K562 (cell line): ENCODE data around the gene GATAD2B. TPM values are rescaled to one million over a fixed set of nuclear protein-coding genes. Genes with fewer than 3 reads are reported as not detected.

Source experiments
- ATAC-seq: fragments of 200-7000 bp; cut with Tn5 transposase; 3 replicates; pipeline ENCODE4 v1.9.1; 2020; ENCODE audit warnings: moderate library complexity
- BruUV-seq: library from RNA; stranded (reverse); fragments of 400-500 nt; replicated peaks from 2 replicates; lab custom pipeline; 2021; lab: Mats Ljungman, UMichigan
- CTCF ChIA-PET: fragments of 300-600 bp; formaldehyde crosslinking; extraction: SDS; loops from one replicate; lab custom pipeline; 2021; ENCODE audit warnings: low intra/inter-chr PET ratio; lab: Yijun Ruan, JAX
- POLR2A ChIA-PET: fragments of 300-600, 350-650 bp; sonication (Branson Sonifier 250); formaldehyde crosslinking; extraction: SDS; loops from one replicate; lab custom pipeline; 2021; ENCODE audit warnings: antibody characterized with exemption, inconsistent platforms; lab: Yijun Ruan, JAX
- DNase-seq, 4 experiments: peaks; one replicate each; pipeline versions ENCODE4 v3.0.0 to v3.0.0-alpha.2; 2011 to 2018; ENCODE audit warnings: low spot score in 3 of 4, mixed read lengths in 3 of 4; ENCODE audit errors: extremely low read depth in 1 of 4
- FAIRE-seq: peaks from 2 replicates; lab custom pipeline; 2011; peaks lifted over from hg19 to GRCh38; lab: Jason Lieb, UNC
- H2AFZ ChIP-seq: 2 replicates; pipeline ENCODE4 v1.6.0; 2011; ENCODE audit warnings: low read depth, low read length, control low read depth, inconsistent platforms
- H3K27ac ChIP-seq: fragments of 200-600 bp; 3 replicates; pipeline ENCODE4 v1.8.0; 2011; ENCODE audit warnings: low read depth, mild to moderate bottlenecking, control low read depth, inconsistent platforms, low read length, moderate library complexity, mixed read lengths; ENCODE audit errors: extremely low read depth
- H3K27me3 ChIP-seq, 2 experiments: fragments of 300-600 bp in 1 of 2; 2 replicates in 1 of 2; 3 replicates in 1 of 2; pipeline versions ENCODE4 v1.6.0 to v1.8.0; 2011; ENCODE audit warnings: inconsistent platforms in 2 of 2, low read length in 2 of 2, mild to moderate bottlenecking in 1 of 2, mixed read lengths in 1 of 2, moderate library complexity in 1 of 2; ENCODE audit not compliant: control insufficient read depth in 2 of 2, insufficient read depth in 2 of 2
- H3K36me3 ChIP-seq: fragments of 300-600 bp; 3 replicates; pipeline ENCODE4 v1.8.0; 2011; ENCODE audit warnings: mild to moderate bottlenecking, low read length, inconsistent platforms; ENCODE audit not compliant: control insufficient read depth, insufficient read depth
- H3K4me1 ChIP-seq, 2 experiments: fragments of 200-600 bp in 1 of 2; replicated peaks in 1 of 2; 2 replicates in 1 of 2; 3 replicates in 1 of 2; pipeline versions ENCODE4 v1.5.1 to v1.8.0; 2011; ENCODE audit warnings: inconsistent platforms in 2 of 2, low read length in 2 of 2, mild to moderate bottlenecking in 1 of 2, mixed read lengths in 1 of 2, moderate library complexity in 1 of 2; ENCODE audit not compliant: control insufficient read depth in 2 of 2, insufficient read depth in 2 of 2
- H3K4me2 ChIP-seq: 2 replicates; pipeline ENCODE4 v1.6.1; 2011; ENCODE audit warnings: low read length, control low read depth, inconsistent platforms, mixed read lengths; ENCODE audit not compliant: insufficient read depth
- H3K4me3 ChIP-seq: fragments of 200-600 bp; sonication (generic), shearing (Covaris generic); 2 replicates; pipeline ENCODE4 v1.5.1; 2016; ENCODE audit warnings: control low read depth, inconsistent platforms
- H3K79me2 ChIP-seq: fragments of 200-600 bp; 3 replicates; pipeline ENCODE4 v1.8.0; 2011; ENCODE audit warnings: low read length, inconsistent platforms; ENCODE audit not compliant: control insufficient read depth, insufficient read depth
- H3K9ac ChIP-seq, 2 experiments: 2 replicates each; pipeline versions ENCODE4 v1.6.0 to v1.6.1; 2011; ENCODE audit warnings: low read depth in 2 of 2, low read length in 2 of 2, control low read depth in 1 of 2, inconsistent platforms in 1 of 2, mild to moderate bottlenecking in 1 of 2, mixed read lengths in 1 of 2; ENCODE audit not compliant: insufficient read depth in 1 of 2
- H3K9me1 ChIP-seq: one replicate; pipeline ENCODE4 v1.6.0; 2011; ENCODE audit warnings: inconsistent platforms, mild to moderate bottlenecking, low read length, moderate library complexity; ENCODE audit not compliant: control insufficient read depth, insufficient read depth
- H3K9me3 ChIP-seq: replicated peaks from 2 replicates; pipeline ENCODE4 v1.5.1; 2011; ENCODE audit warnings: low read depth, low read length, inconsistent platforms; ENCODE audit not compliant: control insufficient read depth, insufficient read depth
- H4K20me1 ChIP-seq: replicated peaks from 2 replicates; pipeline ENCODE4 v1.6.1; 2011; ENCODE audit warnings: low read length, inconsistent platforms, mixed read lengths; ENCODE audit not compliant: control insufficient read depth, insufficient read depth
- ADNP ChIP-seq: fragments of 200-800 bp; sonication (Bioruptor generic); IDR thresholded peaks from 2 replicates; pipeline ENCODE4 v1.6.1; 2016; ENCODE audit warnings: missing genetic modification characterization, missing compliant biosample characterization
- CAMTA2 ChIP-seq: fragments of 250-450 bp; sonication (Bioruptor Pico); conservative IDR thresholded peaks from 2 replicates; pipeline ENCODE4 v1.5.1; 2022
- CBX5 ChIP-seq: IDR thresholded peaks from 2 replicates; pipeline ENCODE4 v1.6.1; 2014; ENCODE audit warnings: low read depth, borderline replicate concordance
- GMEB1 ChIP-seq: fragments of 250-450 bp; sonication (Bioruptor Pico); IDR thresholded peaks from 2 replicates; pipeline ENCODE4 v1.4.0; 2020; ENCODE audit warnings: mild to moderate bottlenecking
- HOMEZ ChIP-seq: fragments of 250-450 bp; sonication (Bioruptor Pico); IDR thresholded peaks from 2 replicates; pipeline ENCODE4 v1.4.0; 2020; ENCODE audit warnings: mild to moderate bottlenecking, moderate library complexity
- HSF4 ChIP-seq: fragments of 250-450 bp; sonication (Bioruptor Pico); IDR thresholded peaks from 2 replicates; pipeline ENCODE4 v2.1.2; 2022; ENCODE audit warnings: mild to moderate bottlenecking, moderate library complexity, borderline replicate concordance
- PRDM10 ChIP-seq: fragments of 450-650 bp; IDR thresholded peaks from 2 replicates; pipeline ENCODE4 v1.6.1; 2018; ENCODE audit not compliant: partially characterized antibody
- SIN3B ChIP-seq: fragments of 450-650 bp; IDR thresholded peaks from 2 replicates; pipeline ENCODE4 v1.6.1; 2017; ENCODE audit warnings: low read depth, mild to moderate bottlenecking, moderate library complexity
- ZBTB8A ChIP-seq: fragments of 450-650 bp; IDR thresholded peaks from 2 replicates; pipeline ENCODE4 v1.6.1; 2018; ENCODE audit warnings: mild to moderate bottlenecking, moderate library complexity; ENCODE audit not compliant: partially characterized antibody
- ZKSCAN1 ChIP-seq: fragments of 150-350 bp; IDR thresholded peaks from 2 replicates; pipeline ENCODE4 v1.6.1; 2016; ENCODE audit warnings: low read depth, low read length
- ZNF282 ChIP-seq: sonication (generic); formaldehyde crosslinking; IDR thresholded peaks from 2 replicates; pipeline ENCODE4 v1.8.1; 2023; ENCODE audit warnings: missing genetic modification reagents
- WGBS: fragments of 100-300 bp; shearing (Covaris generic); methylation state at CpG from one replicate; pipeline ENCODE4 v1.1.6; 2016; ENCODE audit warnings: low coverage, mixed read lengths; ENCODE audit not compliant: insufficient coverage; ENCODE audit errors: missing lambda C conversion rate; 5-methylcytosine and 5-hydroxymethylcytosine counted together
- in situ Hi-C: fragments of 300-500 bp; cut with MboI; formaldehyde crosslinking; loops from 4 replicates; pipeline ENCODE4 v1.15.0; 2018; ENCODE audit warnings: inconsistent platforms, mixed read lengths
- intact Hi-C: fragments of 100-400 bp; cut with micrococcal nuclease; formaldehyde crosslinking; loops from 2 replicates; pipeline ENCODE4 v1.14.2; 2022
- polyA plus RNA-seq, 8 experiments: library from polyadenylated mRNA; depleted of rRNA in 4 of 8; stranded (reverse) in 5 of 8; unstranded in 3 of 8; fragments of >200 nt; fragmentation: Nextera tagmentation in 2 of 8; fragmentation: Illumina TruSeq in 1 of 8; extraction: Ambion mirVana in 2 of 8; extraction: Trizol in 1 of 8; gene quantifications; 2 replicates each; pipeline versions ENCODE4 v1.2.1 to v1.2.3, GENCODE V29; 2011 to 2014; ENCODE audit warnings: inconsistent platforms in 1 of 8, missing spikeins in 1 of 8
- total RNA-seq, 7 experiments: library from RNA; depleted of rRNA in 6 of 7; stranded (reverse); fragments of >200 nt in 6 of 7; fragmentation: Illumina TruSeq in 2 of 7; extraction: Trizol in 2 of 7; gene quantifications; 2 replicates each; pipeline versions ENCODE4 v1.2.1 to v1.2.3, GENCODE V29; 2011 to 2021; ENCODE audit warnings: low replicate concordance in 1 of 7
- TF ChIP-seq, protein P1 (sequence below): sonication (generic); formaldehyde crosslinking; IDR thresholded peaks from 2 replicates; pipeline ENCODE4 v1.8.0; 2022; ENCODE audit warnings: mild to moderate bottlenecking, missing genetic modification reagents
- TF ChIP-seq, protein P2 (sequence below): fragments of 250-450 bp; sonication (Bioruptor Pico); IDR thresholded peaks from 2 replicates; pipeline ENCODE4 v1.8.0; 2021; ENCODE audit warnings: moderate library complexity, mild to moderate bottlenecking, inconsistent platforms

The GATAD2B gene
- total and polyA plus RNA-seq, 9 of the 15 experiments (the other 6 are each of a cell fraction or from before 2014, with no cell fraction given): 1.5 to 40.2 (median 4.9) TPM

DNA sequence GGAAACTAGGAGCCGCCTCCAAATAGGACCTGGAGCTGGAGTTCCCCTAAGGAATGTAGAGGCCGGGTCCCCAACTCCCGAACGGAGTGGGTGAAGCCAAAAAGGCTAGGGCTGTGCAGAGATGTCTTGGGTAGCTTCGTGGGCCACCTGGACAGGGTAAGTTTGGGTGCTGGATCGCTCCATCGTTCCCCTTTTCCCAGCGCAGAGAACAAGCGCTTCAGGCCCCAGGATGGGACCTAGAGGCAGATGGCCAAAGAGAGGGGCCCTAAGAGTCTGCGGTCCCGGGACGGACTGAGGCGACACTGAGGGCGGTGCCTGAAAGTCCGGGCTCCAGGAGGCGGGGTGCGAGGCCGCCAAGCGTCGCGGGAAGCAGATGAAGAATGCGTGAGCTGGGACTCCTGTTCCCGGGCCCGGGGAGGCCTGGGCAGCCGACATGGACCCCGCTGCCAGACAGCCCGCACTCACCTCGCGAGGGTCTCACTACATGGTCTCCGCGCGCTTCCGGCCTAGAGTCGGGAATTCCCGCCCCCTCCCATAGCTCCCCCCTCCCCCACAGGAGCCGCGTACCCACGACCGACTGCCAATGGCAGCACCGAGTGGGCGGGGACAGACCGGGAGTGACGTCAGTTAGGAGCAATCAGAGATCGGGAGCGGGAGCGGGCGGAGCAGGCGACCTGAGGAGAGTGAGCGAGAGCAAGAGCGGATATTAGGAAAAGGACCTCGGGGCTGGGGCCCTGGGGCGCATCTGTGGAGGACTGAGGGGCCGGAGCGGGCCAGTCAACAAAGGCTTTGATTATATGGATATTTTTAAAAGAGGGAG is 40.5 kb upstream of the GATAD2B start, which contains the start of gene SLC39A1:
SLC39A1 (minus strand) TSS at position 508 of the 820 bp plus-strand sequence. CDS start 822 bp downstream, outside the sequence.
- intact Hi-C loops: no loop called here
- H2AFZ ChIP-seq: peak within 1 kb of the TSS; percentile 87
- WGBS: under 1% methylated on average over 36 of the region's 54 CpGs
- peak within 1 kb of the TSS; percentile 89 for H3K4me2 ChIP-seq
- ChIA-PET POLR2A (interaction anchor here (0.6 to 3.0 kb wide), 12 partner anchors 10 to 304 kb away, joined by 3 to 37 read pairs (median 4); partner anchors contain the start of genes DENND4B, GATAD2B, JTB and RPS27), CTCF (interaction anchor here (0.6 kb wide), 1 partner anchor 16 kb away, joined by 3 read pairs; no protein-coding TSS in a partner anchor)
- no peaks in the 10 kb centered on the region for H3K9me3 ChIP-seq
- no peaks in the 10 kb centered on the region for H4K20me1 ChIP-seq
- peaks cover 60% of the 10 kb centered on the region for H3K79me2 ChIP-seq
- peak within 1 kb of the TSS; percentile 85 to 95 for H3K9ac ChIP-seq
- peak within 1 kb of the TSS; percentile 74 for H3K4me3 ChIP-seq
- H3K27me3 ChIP-seq: no peaks in the 10 kb centered on the region
- FAIRE-seq (peak; percentile 78), ATAC-seq (peak; percentile 76), DNase-seq (peak; percentile 91 to 98 (median 94))
- peaks cover 21 to 38% of the 10 kb centered on the region in 2 experiments; a peak in 4 of 5 replicates for H3K4me1 ChIP-seq
- peaks cover 28% of the 10 kb centered on the region; the same call in 2 of the 3 replicates for H3K36me3 ChIP-seq
- no peaks in the 10 kb centered on the region for H3K9me1 ChIP-seq
- BruUV-seq: TSS peak; percentile 16
- in situ Hi-C loops: no loop called here
- peak within 1 kb of the TSS; percentile 81 for H3K27ac ChIP-seq
- TF ChIP-seq HOMEZ (CRISPR knock-in tag) (no peak), ZBTB8A (no peak), GMEB1 (CRISPR knock-in tag) (no peak), ZKSCAN1 (no peak), ZNF282 (CRISPR knock-in tag) (no peak), CAMTA2 (CRISPR knock-in tag) (no peak), ADNP (tag) (no peak), HSF4 (CRISPR knock-in tag) (no peak), CBX5 (no peak), PRDM10 (peak; percentile 12), SIN3B (no peak)
- TF ChIP-seq, protein P1, sequence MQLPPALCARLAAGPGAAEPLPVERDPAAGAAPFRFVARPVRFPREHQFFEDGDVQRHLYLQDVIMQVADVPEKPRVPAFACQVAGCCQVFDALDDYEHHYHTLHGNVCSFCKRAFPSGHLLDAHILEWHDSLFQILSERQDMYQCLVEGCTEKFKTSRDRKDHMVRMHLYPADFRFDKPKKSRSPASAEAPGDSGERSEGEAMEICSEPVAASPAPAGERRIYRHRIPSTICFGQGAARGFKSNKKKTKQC (CRISPR knock-in tag): no peak
- TF ChIP-seq, protein P2, sequence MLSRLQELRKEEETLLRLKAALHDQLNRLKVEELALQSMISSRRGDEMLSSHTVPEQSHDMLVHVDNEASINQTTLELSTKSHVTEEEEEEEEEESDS (CRISPR knock-in tag): no peak
